Thoracic aorta (tissue), 2 donors: Measurements from ENCODE around the gene PIAS4. TPM values are rescaled to one million over a fixed set of nuclear protein-coding genes. Genes with fewer than 3 reads are reported as not detected.

Source experiments
- ATAC-seq: fragments of 150-250 bp; one replicate; pipeline ENCODE4 v1.8.0; 2017; ENCODE audit warnings: low read depth; ENCODE audit not compliant: insufficient number of reproducible peaks, low FRiP score
- DNase-seq: peaks from one replicate; pipeline ENCODE4 v3.0.0-alpha.2; 2020; ENCODE audit warnings: low spot score
- H3K27ac ChIP-seq, 2 donors: fragments of 200-600 bp; sonication (generic); 1 replicate in 1 of 2; 2 replicates in 1 of 2; pipeline ENCODE4 v1.5.1; 2016; ENCODE audit warnings: mild to moderate bottlenecking in 2 of 2, moderate library complexity in 2 of 2
- H3K27me3 ChIP-seq: fragments of 200-600 bp; sonication (generic); replicated peaks from 2 replicates; pipeline ENCODE4 v1.6.0; 2016; ENCODE audit warnings: mild to moderate bottlenecking; ENCODE audit not compliant: insufficient read depth
- H3K36me3 ChIP-seq: fragments of 200-600 bp; sonication (generic); one replicate; pipeline ENCODE4 v1.5.1; 2016
- H3K4me1 ChIP-seq, 2 donors: fragments of 200-600 bp; sonication (generic); 1 replicate in 1 of 2; 2 replicates in 1 of 2; pipeline versions ENCODE4 v1.5.1 to v1.6.0; 2016; ENCODE audit warnings: low read depth in 2 of 2, mild to moderate bottlenecking in 1 of 2; ENCODE audit not compliant: control insufficient read depth in 1 of 2
- H3K4me3 ChIP-seq: fragments of 200-600 bp; sonication (generic); 2 replicates; pipeline ENCODE4 v1.5.1; 2016; ENCODE audit warnings: mild to moderate bottlenecking
- H3K9me3 ChIP-seq: fragments of 200-600 bp; sonication (generic); 2 replicates; pipeline ENCODE4 v1.5.1; 2016
- CTCF ChIP-seq: fragments of 200-600 bp; sonication (generic); IDR thresholded peaks from one replicate; pipeline ENCODE4 v1.5.1; 2019; ENCODE audit warnings: antibody characterized with exemption
- total RNA-seq, 2 donors: library from RNA; depleted of rRNA; stranded (reverse); fragments of >200 nt; gene quantifications; one replicate each; pipeline versions ENCODE4 v1.1.0 to v1.2.3, GENCODE V29; 2016

PIAS4 gene
- total RNA-seq, 2 donors from 2014 or later, result 10.2 to 32.2 TPM

DNA sequence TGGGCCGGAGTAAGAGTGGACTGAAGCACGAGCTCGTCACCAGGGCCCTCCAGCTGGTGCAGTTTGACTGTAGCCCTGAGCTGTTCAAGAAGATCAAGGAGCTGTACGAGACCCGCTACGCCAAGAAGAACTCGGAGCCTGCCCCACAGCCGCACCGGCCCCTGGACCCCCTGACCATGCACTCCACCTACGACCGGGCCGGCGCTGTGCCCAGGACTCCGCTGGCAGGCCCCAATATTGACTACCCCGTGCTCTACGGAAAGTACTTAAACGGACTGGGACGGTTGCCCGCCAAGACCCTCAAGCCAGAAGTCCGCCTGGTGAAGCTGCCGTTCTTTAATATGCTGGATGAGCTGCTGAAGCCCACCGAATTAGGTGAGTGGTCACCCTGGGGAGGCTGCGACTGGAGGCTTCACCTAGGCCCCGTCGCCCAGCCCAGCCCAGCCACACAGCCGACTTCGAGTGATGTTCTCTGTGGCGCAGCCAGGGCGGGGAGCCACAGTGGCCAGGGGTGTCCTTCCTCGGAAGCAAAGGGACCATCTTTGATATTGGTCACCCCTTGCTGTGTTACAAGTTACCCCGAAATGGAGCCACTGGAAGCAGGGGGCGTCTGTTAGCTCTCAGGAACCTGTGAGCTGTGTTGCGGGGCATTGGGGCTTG lies 5.6 kb downstream of the PIAS4 start:
- Histone ChIP-seq H3K4me3 (no peak overlapping the region), H3K27me3 (no peaks in the 10 kb centered on the region), H3K9me3 (no peaks in the 10 kb centered on the region), H3K36me3 (peaks cover 11% of the 10 kb centered on the region), H3K4me1 (peaks cover 33 to 59% of the 10 kb centered on the region in 2 donors), H3K27ac (no peak overlapping the region)
- DNase-seq (no peak), ATAC-seq (no peak)
- TF ChIP-seq CTCF, result no peak

- Histone ChIP-seq H3K4me1 (peaks cover 25 to 51% of the 10 kb centered on the region in 2 donors), H3K9me3 (no peaks in the 10 kb centered on the region), H3K4me3 (no peak overlapping the region), H3K27ac (no peak overlapping the region), H3K27me3 (no peaks in the 10 kb centered on the region), H3K36me3 (peaks cover 11% of the 10 kb centered on the region)
- DNase-seq, result no peak
- no peak for ATAC-seq
- no peak for TF ChIP-seq CTCF
Observed at GRCh38 chr19:4013886-4014540, 6.5 kb downstream of the PIAS4 start.

GRCh38 chr19:4014541-4015491 lies 7.3 kb downstream of the PIAS4 start:
- H3K27ac ChIP-seq, result peak overlapping the region; percentile 47 to 53
- peaks cover 17 to 51% of the 10 kb centered on the region in 2 donors for H3K4me1 ChIP-seq

GRCh38 chr19:4015705-4016402 lies 8.3 kb downstream of the PIAS4 start:
- peak overlapping the region; percentile 39 to 53 for H3K27ac ChIP-seq
- peak overlapping the region; percentile 50 for H3K4me3 ChIP-seq
- no peak for ATAC-seq

More at GRCh38 chr19:4014541-4015491, 7.3 kb downstream of the PIAS4 start:
- peak overlapping the region; percentile 50 for H3K4me3 ChIP-seq
- ATAC-seq, result no peak
- peaks cover 11% of the 10 kb centered on the region for H3K36me3 ChIP-seq
- H3K9me3 ChIP-seq, result no peaks in the 10 kb centered on the region
- DNase-seq, result no peak
- no peaks in the 10 kb centered on the region for H3K27me3 ChIP-seq
- no peak for TF ChIP-seq CTCF

More at GRCh38 chr19:4015705-4016402, 8.3 kb downstream of the PIAS4 start:
- DNase-seq, result no peak
- Histone ChIP-seq H3K9me3 (no peaks in the 10 kb centered on the region), H3K36me3 (peaks cover 11% of the 10 kb centered on the region), H3K27me3 (no peaks in the 10 kb centered on the region), H3K4me1 (peaks cover 7 to 47% of the 10 kb centered on the region in 2 donors)
- no peak for TF ChIP-seq CTCF
